ENCODE data around the gene WDR54.

- TF ChIP-seq POLR2AphosphoS5 (IDR thresholded peaks at IDR 0.05; ENCODE audit: borderline replicate concordance, low read depth, low read length) (no peak), EZH2 (IDR thresholded peaks at IDR 0.05) (no peak)
Observed at GRCh38 chr2:74415762-74416395, 5.7 kb upstream of the WDR54 start.

Measured in SK-N-MC (cell line).